IMR-90 (cell line): ENCODE results near the gene TMEM54. TPM values are rescaled to one million over a fixed set of nuclear protein-coding genes. Genes with fewer than 3 reads are reported as not detected.
A peak's percentile ranks its signal among the peaks of the same experiment; 100 is the strongest.

Experiments
- ATAC-seq: fragments of 200-7000 bp; cut with Tn5 transposase; 2 replicates; pipeline ENCODE4 v1.9.1; 2020; ENCODE audit warnings: low read depth, mild to moderate bottlenecking, moderate library complexity
- BruUV-seq: library from RNA; stranded (reverse); fragments of 400-500 nt; replicated peaks from 2 replicates; lab custom pipeline; 2021; lab: Mats Ljungman, UMichigan
- CTCF ChIA-PET: fragments of 300-600 bp; formaldehyde crosslinking; extraction: SDS; loops from one replicate; lab custom pipeline; 2021; ENCODE audit warnings: antibody characterized with exemption; lab: Yijun Ruan, JAX
- POLR2A ChIA-PET: fragments of 300-600 bp; sonication (Branson Sonifier 250); formaldehyde crosslinking; loops from one replicate; lab custom pipeline; 2022; ENCODE audit warnings: antibody characterized with exemption; ENCODE audit not compliant: unreplicated experiment; lab: Charles Lee
- DNase-seq: peaks from one replicate; pipeline ENCODE4 v3.0.0; 2013
- H2AFZ ChIP-seq: replicated peaks from 2 replicates; pipeline ENCODE3; 2013; ENCODE audit warnings: low read length, mild to moderate bottlenecking; ENCODE audit not compliant: poor library complexity
- H2AK5ac ChIP-seq: 2 replicates; pipeline ENCODE4 v1.6.1; 2013; ENCODE audit warnings: low read depth, low read length, inconsistent platforms
- H2AK9ac ChIP-seq: replicated peaks from 2 replicates; pipeline ENCODE3; 2013; ENCODE audit warnings: mild to moderate bottlenecking, low read depth, low read length, moderate library complexity; ENCODE audit not compliant: poor library complexity
- H2BK120ac ChIP-seq: 2 replicates; pipeline ENCODE4 v1.6.1; 2013; ENCODE audit warnings: low read depth, low read length, inconsistent platforms
- H2BK15ac ChIP-seq: 3 replicates; pipeline ENCODE4 v1.6.1; 2013; ENCODE audit warnings: low read depth, low read length, inconsistent platforms
- H2BK20ac ChIP-seq: 2 replicates; pipeline ENCODE4 v1.6.1; 2013; ENCODE audit warnings: low read depth, mild to moderate bottlenecking, inconsistent platforms, low read length, moderate library complexity
- H2BK5ac ChIP-seq: 2 replicates; pipeline ENCODE4 v1.6.1; 2013; ENCODE audit warnings: mild to moderate bottlenecking, low read depth, low read length, inconsistent platforms; ENCODE audit not compliant: poor library complexity, severe bottlenecking
- H3K14ac ChIP-seq: replicated peaks from 2 replicates; pipeline ENCODE4 v1.6.1; 2013; ENCODE audit warnings: low read depth, low read length, inconsistent platforms
- H3K18ac ChIP-seq: 2 replicates; pipeline ENCODE4 v1.6.1; 2013; ENCODE audit warnings: low read depth, low read length, control low read depth
- H3K23ac ChIP-seq: 2 replicates; pipeline ENCODE4 v1.6.1; 2013; ENCODE audit warnings: low read depth, low read length, inconsistent platforms
- H3K27ac ChIP-seq: 2 replicates; pipeline ENCODE4 v1.5.1; 2013; ENCODE audit warnings: mild to moderate bottlenecking, control low read depth, low read length; ENCODE audit not compliant: insufficient read depth
- H3K27me3 ChIP-seq: 2 replicates; pipeline ENCODE4 v1.6.1; 2013; ENCODE audit warnings: low read length; ENCODE audit not compliant: control insufficient read depth, insufficient read depth
- H3K36me3 ChIP-seq: 2 replicates; pipeline ENCODE4 v1.6.1; 2013; ENCODE audit warnings: low read length, mixed read lengths; ENCODE audit not compliant: control insufficient read depth, insufficient read depth
- H3K4ac ChIP-seq: 2 replicates; pipeline ENCODE4 v1.6.1; 2013; ENCODE audit warnings: low read depth, low read length, inconsistent platforms
- H3K4me1 ChIP-seq: 2 replicates; pipeline ENCODE4 v1.6.1; 2013; ENCODE audit warnings: low read length, mixed read lengths; ENCODE audit not compliant: control insufficient read depth, insufficient read depth
- H3K4me2 ChIP-seq: 2 replicates; pipeline ENCODE4 v1.6.1; 2013; ENCODE audit warnings: low read depth, mild to moderate bottlenecking, control low read depth, low read length, moderate library complexity
- H3K4me3 ChIP-seq: 2 replicates; pipeline ENCODE4 v1.5.1; 2013; ENCODE audit warnings: low read depth, mild to moderate bottlenecking, control low read depth, low read length, moderate library complexity; ENCODE audit not compliant: insufficient read depth
- H3K56ac ChIP-seq: 2 replicates; pipeline ENCODE4 v1.6.1; 2013; ENCODE audit warnings: low read length, inconsistent platforms; ENCODE audit not compliant: insufficient read depth; ENCODE audit errors: extremely low read depth
- H3K79me1 ChIP-seq, 2 experiments: 2 replicates each; pipeline ENCODE4 v1.6.1; 2013; ENCODE audit warnings: low read length in 2 of 2, inconsistent platforms in 1 of 2, low read depth in 1 of 2
- H3K9ac ChIP-seq: 2 replicates; pipeline ENCODE4 v1.6.1; 2013; ENCODE audit warnings: low read depth, low read length, control low read depth
- H3K9me1 ChIP-seq: 2 replicates; pipeline ENCODE4 v1.6.1; 2013; ENCODE audit warnings: low read length, inconsistent platforms; ENCODE audit not compliant: insufficient read depth
- H3K9me3 ChIP-seq: 2 replicates; pipeline ENCODE4 v1.6.1; 2013; ENCODE audit warnings: low read length; ENCODE audit not compliant: control insufficient read depth, insufficient read depth
- H4K20me1 ChIP-seq: 2 replicates; pipeline ENCODE4 v1.6.1; 2013; ENCODE audit warnings: low read length, inconsistent platforms; ENCODE audit not compliant: insufficient read depth
- H4K5ac ChIP-seq: 2 replicates; pipeline ENCODE4 v1.6.1; 2013; ENCODE audit warnings: mild to moderate bottlenecking, low read depth, low read length, control low read depth
- H4K8ac ChIP-seq, 2 experiments: 2 replicates each; pipeline ENCODE4 v1.6.1; 2013; ENCODE audit warnings: low read depth in 2 of 2, low read length in 2 of 2, control low read depth in 1 of 2, inconsistent platforms in 1 of 2
- H4K91ac ChIP-seq: 2 replicates; pipeline ENCODE4 v1.6.1; 2013; ENCODE audit warnings: low read depth, low read length, inconsistent platforms; ENCODE audit not compliant: insufficient read depth
- BHLHE40 ChIP-seq: fragments of 150-350 bp; IDR thresholded peaks from 2 replicates; pipeline ENCODE4 v1.6.1; 2016; ENCODE audit warnings: mild to moderate bottlenecking, low read depth, low read length
- FOS ChIP-seq: fragments of 150-350 bp; IDR thresholded peaks from 2 replicates; pipeline ENCODE4 v1.6.1; 2016; ENCODE audit warnings: low read depth, low read length
- MAFK ChIP-seq: IDR thresholded peaks from 2 replicates; pipeline ENCODE4 v1.6.1; 2012; ENCODE audit warnings: low read depth, low read length, improper control_type of control experiment
- MAZ ChIP-seq: IDR thresholded peaks from 2 replicates; pipeline ENCODE4 v1.6.1; 2012; ENCODE audit warnings: low read depth, mild to moderate bottlenecking, low read length, improper control_type of control experiment, moderate library complexity, borderline replicate concordance
- MXI1 ChIP-seq: IDR thresholded peaks from 2 replicates; pipeline ENCODE4 v1.6.1; 2012; ENCODE audit warnings: low read depth, mild to moderate bottlenecking, low read length, moderate library complexity, borderline replicate concordance
- NFE2L2 ChIP-seq: fragments of 150-350 bp; IDR thresholded peaks from 2 replicates; pipeline ENCODE4 v1.6.1; 2016; ENCODE audit warnings: low read depth, mild to moderate bottlenecking, low read length
- RAD21 ChIP-seq: IDR thresholded peaks from 2 replicates; pipeline ENCODE4 v1.6.1; 2012; ENCODE audit warnings: low read length, improper control_type of control experiment
- WGBS, 2 experiments: methylation state at CpG; one replicate each; pipeline versions ENCODE4 v1.1.5 to v1.1.7; 2013; ENCODE audit warnings: missing lambda C conversion rate in 2 of 2; ENCODE audit not compliant: insufficient read length in 1 of 2; ENCODE audit errors: extremely low coverage in 2 of 2; 5-methylcytosine and 5-hydroxymethylcytosine counted together
- dilution Hi-C: fragments of 300-500 bp; cut with HindIII; formaldehyde crosslinking; loops from one replicate; pipeline ENCODE4 v1.14.3; 2018; ENCODE audit warnings: low sequenced_read_pairs; ENCODE audit not compliant: unreplicated experiment
- in situ Hi-C: fragments of 300-500 bp; cut with MboI; formaldehyde crosslinking; loops from 3 replicates; pipeline ENCODE4 v1.14.3; 2019; ENCODE audit warnings: low sequenced_read_pairs, inconsistent platforms, mixed read lengths
- intact Hi-C: fragments of 100-400 bp; cut with micrococcal nuclease; formaldehyde crosslinking; loops from 2 replicates; pipeline ENCODE4 v1.10.0; 2022
- polyA plus RNA-seq, 3 experiments: library from polyadenylated mRNA; depleted of rRNA; stranded (reverse); fragments of >200 nt; gene quantifications; 2 replicates each; pipeline ENCODE4 v1.2.3, GENCODE V29; 2012; ENCODE audit warnings: low replicate concordance in 1 of 3
- total RNA-seq: library from RNA; depleted of rRNA; stranded (reverse); fragments of >200 nt; gene quantifications from 2 replicates; pipeline ENCODE4 v1.2.3, GENCODE V29; 2012
- TF ChIP-seq, protein P1 (sequence below): conservative IDR thresholded peaks from 2 replicates; pipeline ENCODE4 v1.5.1; 2012; ENCODE audit warnings: mild to moderate bottlenecking, low read depth, low read length, improper control_type of control experiment
- TF ChIP-seq, protein P2 (sequence below): fragments of 150-350 bp; IDR thresholded peaks from 2 replicates; pipeline ENCODE4 v1.6.1; 2016; ENCODE audit warnings: low read depth, mild to moderate bottlenecking, low read length, moderate library complexity, borderline replicate concordance
- TF ChIP-seq, protein P3 (sequence below): fragments of 150-350 bp; IDR thresholded peaks from 2 replicates; pipeline ENCODE4 v1.6.1; 2017; ENCODE audit warnings: mild to moderate bottlenecking, antibody characterized with exemption, low read length, low read depth

Gene TMEM54
- total and polyA plus RNA-seq, 2 of the 4 experiments (the other 2 are of a cell fraction), result 25.5 to 75.2 TPM

DNA sequence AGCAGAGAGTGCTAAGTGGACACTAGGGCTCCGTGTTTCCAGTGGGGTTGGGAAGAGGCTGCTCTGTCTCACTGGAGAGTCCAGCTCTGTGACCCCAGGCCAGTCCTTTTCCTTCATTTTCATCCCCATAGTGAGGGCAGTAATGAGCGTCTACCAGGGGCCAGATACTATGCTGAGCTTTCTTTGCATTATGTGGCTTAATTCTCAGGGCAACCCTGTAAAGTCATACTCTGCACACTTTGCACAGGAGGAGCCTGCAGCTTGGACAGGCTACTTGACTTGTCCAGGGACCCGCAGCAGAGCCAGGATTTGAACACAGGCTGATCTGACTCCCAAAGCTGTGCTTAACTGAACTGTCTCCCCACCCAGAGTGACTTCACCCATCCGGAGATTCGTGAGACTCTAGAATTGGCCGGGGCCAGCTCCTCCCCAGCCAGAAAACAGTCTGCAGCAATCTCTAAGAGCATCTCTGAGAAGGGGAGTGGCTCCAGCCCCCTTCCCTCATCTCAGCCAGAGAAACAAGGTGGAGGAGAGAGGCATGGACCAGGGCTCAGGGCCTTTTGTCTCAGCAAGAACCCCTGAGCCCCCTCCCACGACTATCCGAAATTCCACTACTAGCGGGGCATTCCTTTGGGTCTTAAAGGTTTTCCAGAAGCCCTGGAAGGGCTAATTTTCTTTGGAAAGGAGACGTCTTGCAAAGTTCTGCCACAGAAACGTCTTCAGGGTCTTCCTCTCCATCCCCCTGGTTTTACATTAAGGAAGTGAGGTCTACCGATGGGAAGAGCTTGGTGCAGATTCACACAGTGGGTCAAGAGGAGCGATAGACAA is 29.6 kb downstream of the TMEM54 start:
- dilution Hi-C loops, result no loop called here
- Histone ChIP-seq H3K23ac (peak overlapping the region; percentile 78), H2BK15ac (no peak overlapping the region), H4K91ac (no peak overlapping the region), H3K4me1 (peaks cover 4% of the 10 kb centered on the region; the same call in 1 of the 2 replicates), H4K8ac (no peak overlapping the region), H2BK5ac (no peak overlapping the region), H3K79me1 (no peaks in the 10 kb centered on the region), H2BK20ac (no peak overlapping the region), H3K4me3 (no peak overlapping the region; the same call in 1 of the 2 replicates), H3K9me3 (no peaks in the 10 kb centered on the region), H3K4ac (no peak overlapping the region), H3K36me3 (peaks cover 1% of the 10 kb centered on the region; the same call in 1 of the 2 replicates), H3K56ac (no peak overlapping the region), H2AK5ac (peak overlapping the region; percentile 37; the same call in 1 of the 2 replicates), H4K5ac (no peak overlapping the region), H3K9me1 (no peaks in the 10 kb centered on the region), H3K14ac (no peak overlapping the region), H4K20me1 (peaks cover 12% of the 10 kb centered on the region), H3K4me2 (peak overlapping the region; percentile 64; the same call in 1 of the 2 replicates), H3K18ac (no peak overlapping the region), H2BK120ac (no peak overlapping the region), H2AK9ac (no peak overlapping the region), H3K27me3 (peaks cover 15% of the 10 kb centered on the region), H2AFZ (peak overlapping the region; percentile 86), H3K9ac (no peak overlapping the region), H3K27ac (no peak overlapping the region)
- ChIA-PET CTCF (interaction anchor here (1.4 kb wide), 1 partner anchor 160 kb away, joined by 4 read pairs; no protein-coding TSS in a partner anchor), POLR2A (no interaction called here)
- BruUV-seq, result no TSS peak
- 100% methylated on average over 1 of the region's 13 CpGs; no CpG with 5 or more reads in 1 of the 2 experiments for WGBS, 2 experiments
- ATAC-seq (no peak), DNase-seq (no peak)
- intact Hi-C loops, result loop anchor here (1.0 to 2.0 kb wide), 4 partner anchors 159 to 471 kb away; no protein-coding TSS in a partner anchor
- TF ChIP-seq RAD21 (no peak), MAZ (no peak), FOS (no peak), MAFK (no peak), NFE2L2 (no peak), MXI1 (no peak), BHLHE40 (no peak)
- TF ChIP-seq, protein P1, sequence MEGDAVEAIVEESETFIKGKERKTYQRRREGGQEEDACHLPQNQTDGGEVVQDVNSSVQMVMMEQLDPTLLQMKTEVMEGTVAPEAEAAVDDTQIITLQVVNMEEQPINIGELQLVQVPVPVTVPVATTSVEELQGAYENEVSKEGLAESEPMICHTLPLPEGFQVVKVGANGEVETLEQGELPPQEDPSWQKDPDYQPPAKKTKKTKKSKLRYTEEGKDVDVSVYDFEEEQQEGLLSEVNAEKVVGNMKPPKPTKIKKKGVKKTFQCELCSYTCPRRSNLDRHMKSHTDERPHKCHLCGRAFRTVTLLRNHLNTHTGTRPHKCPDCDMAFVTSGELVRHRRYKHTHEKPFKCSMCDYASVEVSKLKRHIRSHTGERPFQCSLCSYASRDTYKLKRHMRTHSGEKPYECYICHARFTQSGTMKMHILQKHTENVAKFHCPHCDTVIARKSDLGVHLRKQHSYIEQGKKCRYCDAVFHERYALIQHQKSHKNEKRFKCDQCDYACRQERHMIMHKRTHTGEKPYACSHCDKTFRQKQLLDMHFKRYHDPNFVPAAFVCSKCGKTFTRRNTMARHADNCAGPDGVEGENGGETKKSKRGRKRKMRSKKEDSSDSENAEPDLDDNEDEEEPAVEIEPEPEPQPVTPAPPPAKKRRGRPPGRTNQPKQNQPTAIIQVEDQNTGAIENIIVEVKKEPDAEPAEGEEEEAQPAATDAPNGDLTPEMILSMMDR, result no peak
- TF ChIP-seq, protein P2, sequence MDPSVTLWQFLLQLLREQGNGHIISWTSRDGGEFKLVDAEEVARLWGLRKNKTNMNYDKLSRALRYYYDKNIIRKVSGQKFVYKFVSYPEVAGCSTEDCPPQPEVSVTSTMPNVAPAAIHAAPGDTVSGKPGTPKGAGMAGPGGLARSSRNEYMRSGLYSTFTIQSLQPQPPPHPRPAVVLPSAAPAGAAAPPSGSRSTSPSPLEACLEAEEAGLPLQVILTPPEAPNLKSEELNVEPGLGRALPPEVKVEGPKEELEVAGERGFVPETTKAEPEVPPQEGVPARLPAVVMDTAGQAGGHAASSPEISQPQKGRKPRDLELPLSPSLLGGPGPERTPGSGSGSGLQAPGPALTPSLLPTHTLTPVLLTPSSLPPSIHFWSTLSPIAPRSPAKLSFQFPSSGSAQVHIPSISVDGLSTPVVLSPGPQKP, result no peak
- TF ChIP-seq, protein P3, sequence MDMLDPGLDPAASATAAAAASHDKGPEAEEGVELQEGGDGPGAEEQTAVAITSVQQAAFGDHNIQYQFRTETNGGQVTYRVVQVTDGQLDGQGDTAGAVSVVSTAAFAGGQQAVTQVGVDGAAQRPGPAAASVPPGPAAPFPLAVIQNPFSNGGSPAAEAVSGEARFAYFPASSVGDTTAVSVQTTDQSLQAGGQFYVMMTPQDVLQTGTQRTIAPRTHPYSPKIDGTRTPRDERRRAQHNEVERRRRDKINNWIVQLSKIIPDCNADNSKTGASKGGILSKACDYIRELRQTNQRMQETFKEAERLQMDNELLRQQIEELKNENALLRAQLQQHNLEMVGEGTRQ, result no peak
- in situ Hi-C loops, result no loop called here
